NCI-H226 (cell line): ENCODE measurements around the gene SREBF2.

ENCODE experiments used
- DNase-seq: peaks from one replicate; pipeline ENCODE4 v3.0.0-alpha.2; 2015

Gene SREBF2

GRCh38 chr22:41909310-41910049, 76.6 kb downstream of the SREBF2 start:
- DNase-seq: no peak

GRCh38 chr22:41910050-41911000, 77.4 kb downstream of the SREBF2 start:
- no peak for DNase-seq

DNA sequence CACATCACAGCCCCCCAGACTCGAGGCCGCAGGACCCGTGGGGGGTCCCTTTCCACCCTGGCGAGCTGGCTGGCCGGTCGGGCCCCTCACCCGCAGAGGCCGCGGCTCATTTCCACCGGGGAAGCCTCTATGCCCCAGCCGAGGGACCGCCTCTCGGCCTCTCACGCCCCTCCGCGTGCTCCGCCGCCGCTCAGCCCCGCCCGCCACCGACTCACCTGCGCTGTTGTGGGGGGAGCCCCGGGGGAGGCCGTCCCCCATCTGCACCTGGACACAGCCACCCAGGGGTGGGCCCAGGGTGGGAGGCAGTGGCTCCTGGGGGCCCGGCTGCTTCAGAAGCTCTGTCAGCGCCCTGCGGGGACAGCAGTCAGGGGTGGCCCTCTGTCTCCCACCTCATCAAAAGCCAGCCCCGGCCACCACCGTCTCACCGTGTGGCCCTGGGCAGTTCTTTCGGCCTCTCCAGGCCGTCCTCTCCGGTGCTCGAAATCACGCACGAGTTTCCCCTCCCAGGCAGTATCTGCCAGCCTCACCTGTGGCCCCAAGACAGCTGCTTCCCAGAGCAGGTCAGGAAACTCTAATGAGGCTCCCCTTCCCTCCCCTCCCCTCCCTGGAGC, 78.2 kb downstream of the SREBF2 start:
- DNase-seq: no peak

- DNase-seq: no peak
Observed at GRCh38 chr22:41912338-41913039, 79.6 kb downstream of the SREBF2 start.

- no peak for DNase-seq
Observed at GRCh38 chr22:41913040-41913719, 80.3 kb downstream of the SREBF2 start.

GRCh38 chr22:41913842-41914534, 81.1 kb downstream of the SREBF2 start:
- no peak for DNase-seq

GRCh38 chr22:41914611-41915034, 81.7 kb downstream of the SREBF2 start:
- no peak for DNase-seq

GRCh38 chr22:41915035-41915785, 82.3 kb downstream of the SREBF2 start, which contains the start of gene SHISA8:
SHISA8 (minus strand) TSS chr22:41915074; CDS start chr22:41914667, 407 bp downstream.
- DNase-seq: no peak

- DNase-seq: no peak
Observed at GRCh38 chr22:41915786-41916493, 83.0 kb downstream of the SREBF2 start.

DNA sequence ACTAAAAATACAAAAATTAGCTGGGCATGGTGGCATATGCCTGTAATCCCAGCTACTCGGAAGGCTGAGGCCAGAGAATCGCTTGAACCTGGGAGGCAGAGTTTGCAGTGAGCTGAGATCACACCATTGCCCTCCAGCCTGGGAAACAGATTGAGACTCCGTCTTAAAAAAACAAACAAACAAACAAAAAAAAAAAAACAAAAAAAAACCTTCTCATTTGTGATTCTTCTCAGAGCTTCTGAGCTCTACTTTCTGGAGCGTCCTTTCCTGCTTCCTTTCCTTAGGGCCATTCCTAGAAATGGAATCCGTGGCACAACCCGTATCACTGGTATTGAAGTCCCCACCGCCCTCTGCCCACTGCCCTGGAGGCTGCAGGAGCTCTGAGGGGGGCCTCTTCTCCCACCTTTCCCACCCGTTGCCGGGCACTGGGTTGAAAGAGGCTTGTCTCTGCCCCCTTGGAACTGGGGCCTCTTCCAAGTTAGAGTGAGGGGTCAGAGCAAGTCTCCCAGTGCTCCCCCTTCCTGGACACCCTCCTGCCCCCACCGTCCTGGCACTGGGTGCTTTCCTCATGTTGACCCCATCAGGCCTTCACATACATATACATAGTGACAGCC, 83.9 kb downstream of the SREBF2 start:
- DNase-seq: no peak

DNA sequence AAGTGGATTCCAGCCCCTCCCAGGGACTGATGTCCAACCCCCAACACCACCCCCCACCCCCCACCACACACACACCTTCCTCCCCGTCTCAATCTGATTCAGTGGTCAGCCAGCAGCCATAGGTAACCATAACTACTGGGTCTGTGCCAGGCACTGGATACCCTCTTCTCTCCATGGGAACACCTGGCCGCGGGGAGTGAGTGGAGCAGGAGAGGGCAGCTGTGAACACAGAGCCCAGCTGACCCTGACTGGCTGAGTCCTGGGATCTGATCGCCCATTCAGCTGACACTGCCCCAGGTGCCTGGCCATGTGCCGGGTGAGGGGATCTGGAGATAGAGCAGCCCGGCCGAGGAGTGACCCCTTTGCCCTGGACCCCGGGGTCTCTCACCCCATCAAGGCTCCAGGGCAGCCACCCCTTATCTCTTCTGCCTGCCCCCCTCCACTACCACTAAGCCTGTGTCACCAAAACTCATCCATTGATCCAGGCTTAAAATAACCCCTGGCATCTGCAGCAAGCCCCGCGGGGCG, 84.5 kb downstream of the SREBF2 start:
- no peak for DNase-seq

- DNase-seq: no peak
Observed at GRCh38 chr22:41917903-41918791, 85.2 kb downstream of the SREBF2 start.

DNA sequence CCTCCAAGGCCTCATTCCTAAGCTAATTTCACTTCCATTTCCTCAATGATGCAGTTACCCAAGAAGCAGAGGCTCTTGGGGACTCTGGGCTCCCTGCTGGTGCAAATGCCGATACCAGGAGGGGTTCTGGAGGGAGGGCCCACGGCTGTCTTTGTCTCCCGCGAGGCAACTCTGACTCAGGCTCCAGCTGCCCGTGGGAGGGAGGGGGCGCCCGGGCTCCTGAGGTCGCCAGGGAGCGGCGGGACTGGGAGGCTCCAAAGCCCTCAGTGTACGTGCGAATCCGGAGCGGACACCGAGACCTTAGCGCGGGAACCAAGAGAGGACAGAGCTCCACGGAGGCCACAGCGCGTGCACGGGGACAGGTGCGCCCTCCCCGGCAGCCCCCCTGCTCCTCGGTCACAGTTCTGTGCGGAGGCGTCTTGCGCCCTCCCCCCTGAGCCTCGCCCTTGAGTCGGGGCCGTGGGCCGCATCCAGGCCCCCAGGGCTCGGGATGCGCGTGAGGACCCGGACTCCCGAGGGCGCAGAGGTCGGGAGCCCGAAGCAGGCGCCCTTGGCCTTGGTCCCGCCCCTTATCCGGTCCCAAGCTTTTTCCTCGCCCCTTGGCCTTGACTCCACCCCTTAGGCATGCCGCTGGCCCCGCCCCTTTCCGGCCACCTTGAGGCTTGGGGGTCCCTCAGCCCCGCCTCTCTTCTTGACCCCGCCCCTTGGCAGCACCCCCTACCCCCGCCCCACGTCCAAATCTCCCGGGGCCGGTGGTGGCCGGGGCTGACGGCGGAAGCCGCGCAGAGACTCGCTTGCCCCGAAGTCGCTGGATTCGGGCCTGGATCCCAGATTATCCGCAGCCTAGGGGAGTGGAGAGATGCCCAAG, 86.7 kb downstream of the SREBF2 start:
- DNase-seq: no peak

GRCh38 chr22:41920271-41920976, 87.5 kb downstream of the SREBF2 start:
- no peak for DNase-seq

DNA sequence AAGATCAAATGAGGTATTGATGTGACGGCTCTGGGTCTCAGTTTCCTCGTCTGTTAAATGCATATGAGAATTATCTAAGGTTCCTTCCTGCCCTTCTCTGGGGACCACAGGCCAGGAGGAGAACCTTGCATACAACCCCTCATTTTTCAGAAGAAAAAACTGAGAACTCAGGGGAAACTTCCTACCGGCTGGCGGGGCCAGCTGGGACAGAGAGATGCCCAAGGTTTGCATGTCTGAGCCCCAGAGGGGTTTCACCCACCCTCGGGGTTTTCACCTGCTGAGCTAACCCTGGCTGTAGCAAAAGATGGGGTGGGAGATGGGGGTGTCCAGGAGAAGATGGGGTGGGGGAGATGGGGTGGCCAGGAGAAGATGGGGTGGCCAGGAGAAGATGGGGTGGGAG, 89.4 kb downstream of the SREBF2 start:
- DNase-seq: no peak

DNA sequence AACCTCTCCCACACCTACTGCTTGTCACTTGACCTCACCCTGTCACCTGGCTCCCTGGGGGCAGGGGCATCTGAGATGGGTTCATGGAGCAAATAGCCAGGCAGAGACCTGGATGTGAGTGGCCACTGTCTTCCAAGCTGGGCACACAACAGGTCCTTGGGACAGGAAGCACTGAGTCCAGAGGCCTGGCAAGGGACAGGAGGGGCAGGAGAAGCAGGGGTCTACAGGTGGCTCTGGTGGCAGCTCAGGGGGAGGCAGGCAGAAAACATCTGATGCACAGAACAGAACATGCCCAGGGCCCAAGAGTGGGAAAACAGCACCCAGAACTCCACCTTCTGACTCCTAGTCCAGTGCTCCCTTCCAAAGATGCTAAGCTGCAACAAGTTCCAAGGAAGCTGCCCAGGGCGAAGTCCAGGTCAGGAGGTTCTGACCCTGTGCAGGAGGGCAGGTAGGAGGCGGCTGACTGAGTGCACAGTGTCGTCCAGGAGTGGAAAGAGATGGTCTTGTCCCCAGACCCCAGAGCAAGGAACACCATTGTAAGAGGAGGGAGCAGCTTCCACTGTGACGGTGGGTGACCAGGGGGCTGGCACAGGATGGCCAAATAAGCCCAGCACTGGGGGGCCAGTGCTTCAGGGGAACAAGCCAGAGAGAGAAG, 90.2 kb downstream of the SREBF2 start:
- no peak for DNase-seq
